Heart left ventricle (tissue), 16 donors: ENCODE measurements around the gene SOX11. TPM values are rescaled to one million over a fixed set of nuclear protein-coding genes. Genes with fewer than 3 reads are reported as not detected.

ENCODE experiments used
- ATAC-seq, 4 donors: fragments of 200-7000 bp; cut with Tn5 transposase; one replicate each; pipeline ENCODE4 v1.9.1; 2020 to 2022; ENCODE audit warnings: moderate library complexity in 4 of 4, mild to moderate bottlenecking in 3 of 4, moderate number of reproducible peaks in 1 of 4
- DNase-seq, 5 donors: peaks; one replicate each; pipeline ENCODE4 v3.0.0-alpha.2; 2020
- H3K27ac ChIP-seq, 12 donors: fragments of 200-600 bp; sonication (generic) in 4 of 12; one replicate each; pipeline versions ENCODE4 v1.5.0 to v1.8.0; 2016 to 2022; ENCODE audit warnings: mild to moderate bottlenecking in 2 of 12
- H3K27me3 ChIP-seq, 9 donors: fragments of 200-600 bp; sonication (generic) in 2 of 9; one replicate each; pipeline versions ENCODE4 v1.5.1 to v1.8.0; 2016 to 2022; ENCODE audit warnings: mild to moderate bottlenecking in 3 of 9
- H3K36me3 ChIP-seq, 9 donors: fragments of 200-600 bp; sonication (generic) in 2 of 9; one replicate each; pipeline versions ENCODE4 v1.5.0 to v1.8.0; 2018 to 2022; ENCODE audit warnings: mild to moderate bottlenecking in 2 of 9
- H3K4me1 ChIP-seq, 12 donors: fragments of 200-600 bp; sonication (generic) in 4 of 12; one replicate each; pipeline versions ENCODE4 v1.5.0 to v1.8.0; 2016 to 2022; ENCODE audit warnings: mild to moderate bottlenecking in 3 of 12
- H3K4me3 ChIP-seq, 12 donors: fragments of 200-600 bp; sonication (generic) in 4 of 12; one replicate each; pipeline versions ENCODE4 v1.5.0 to v1.8.0; 2017 to 2022; ENCODE audit warnings: mild to moderate bottlenecking in 9 of 12, moderate library complexity in 4 of 12
- H3K9me3 ChIP-seq, 12 donors: fragments of 200-600 bp; sonication (generic) in 4 of 12; one replicate each; pipeline versions ENCODE4 v1.5.0 to v1.8.0; 2016 to 2022; ENCODE audit warnings: mild to moderate bottlenecking in 1 of 12
- POLR2A ChIP-seq, 2 donors: fragments of 450-650 bp; IDR thresholded peaks; one replicate each; pipeline ENCODE4 v1.6.1; 2017; ENCODE audit warnings: antibody characterized with exemption in 2 of 2, mild to moderate bottlenecking in 2 of 2, moderate library complexity in 2 of 2
- WGBS, 4 donors: extraction: QIAGEN DNeasy Blood & Tissue Kit in 2 of 4; methylation state at CpG; one replicate each; pipeline versions ENCODE4 v1.1.5 to v1.1.7; 2013 to 2018; 5-methylcytosine and 5-hydroxymethylcytosine counted together
- intact Hi-C, 10 donors: fragments of 100-400 bp; cut with DNase I; formaldehyde crosslinking; loops; one replicate each; pipeline versions ENCODE4 v1.11.1 to v1.14.2; 2022
- polyA plus RNA-seq, 2 donors: library from polyadenylated mRNA; stranded (reverse); fragments of 200-250 nt; gene quantifications; one replicate each; pipeline ENCODE4 v1.2.3, GENCODE V29; 2013
- total RNA-seq, 9 donors: library from RNA; depleted of rRNA in 2 of 9; stranded (reverse); fragments of >200 nt in 2 of 9; fragmentation: NEBNext Ultra II Directional in 3 of 9; extraction: Animal tissue kit (Norgen Biotek cat#: 25700) in 3 of 9; gene quantifications; one replicate each; pipeline versions ENCODE4 v1.1.0 to v1.2.4, GENCODE V29; 2016 to 2023
- TF ChIP-seq, protein P1 (sequence below), 12 donors: fragments of 200-600 bp; sonication (generic) in 4 of 12; IDR thresholded peaks; one replicate each; pipeline versions ENCODE4 v1.5.0 to v1.8.0; 2018 to 2022; ENCODE audit warnings: antibody characterized with exemption in 12 of 12, mild to moderate bottlenecking in 5 of 12
- donor health status: ischemic (EF 13 %, LVEDD 7.1; RV severe dilation, severe dysfunction).
- donor health status: healthy with polysubstance abuse.
- donor health status: DM: no; HTN: yes; CAD: no.
- donor health status: DM: no; HTN: no; CAD: no.
- donor health status: ischemic (EF 25% LVEDD 6.9; RV normal size, moderate dysfunction).
- donor health status: ischemic (EF 25% LVEDD 5.7; RV mildly dilated, moderate dysfunction).
- donor health status: healthy.
- donor health status: DM: yes; HTN: yes; CAD: no.
- donor health status: ischemic (EF 35%, LVEDD 5.7; RV mildly dilated, moderate dysfunction).
- donor health status: nonischemic (EF 11% LVEDD 7.7; RV severe dilation, severe dysfunction).
- donor health status: DM: yes; HTN: yes; CAD: no.
- donor health status: PGD.
- donor health status: ischemic (EF 29% LVEDD 5.4; RV normal size, mild dysfunction).
- donor health status: nonischemic (EF 23%, LVEDD 6.1; RV moderate dilation, normal function).

Gene SOX11
- total and polyA plus RNA-seq, 11 donors: 0.48 to 5.6 (median 1.3) TPM

DNA sequence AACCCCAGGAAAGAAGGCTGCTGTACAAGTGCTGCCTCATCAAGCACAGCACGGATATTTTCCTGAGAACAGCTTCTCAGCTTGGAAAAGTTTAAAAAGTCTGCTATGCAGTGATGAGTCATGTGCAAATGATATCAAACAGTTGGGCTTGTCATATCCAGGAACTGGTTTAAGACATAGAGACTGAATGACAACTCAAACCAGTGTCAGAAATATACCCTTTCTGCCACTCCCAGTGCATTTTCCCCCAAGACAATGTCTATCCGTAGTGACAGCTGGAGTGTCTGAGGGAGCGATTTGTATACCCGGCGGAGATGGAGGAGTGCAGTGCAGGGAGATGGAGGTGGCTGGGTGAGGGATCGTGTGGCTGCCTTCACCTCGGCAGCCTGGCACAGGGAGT lies 28.2 kb downstream of the SOX11 start:
- H3K9me3 ChIP-seq: peaks cover 0 to 5% (median 0%) of the 10 kb centered on the region in 12 donors
- H3K4me3 ChIP-seq: no peak overlapping the region
- WGBS, 4 donors: 60 to 71% (median 65%) methylated on average over 7 of the region's 7 CpGs
- no peak for TF ChIP-seq POLR2A (IDR thresholded peaks at IDR 0.05)
- TF ChIP-seq, protein P1, sequence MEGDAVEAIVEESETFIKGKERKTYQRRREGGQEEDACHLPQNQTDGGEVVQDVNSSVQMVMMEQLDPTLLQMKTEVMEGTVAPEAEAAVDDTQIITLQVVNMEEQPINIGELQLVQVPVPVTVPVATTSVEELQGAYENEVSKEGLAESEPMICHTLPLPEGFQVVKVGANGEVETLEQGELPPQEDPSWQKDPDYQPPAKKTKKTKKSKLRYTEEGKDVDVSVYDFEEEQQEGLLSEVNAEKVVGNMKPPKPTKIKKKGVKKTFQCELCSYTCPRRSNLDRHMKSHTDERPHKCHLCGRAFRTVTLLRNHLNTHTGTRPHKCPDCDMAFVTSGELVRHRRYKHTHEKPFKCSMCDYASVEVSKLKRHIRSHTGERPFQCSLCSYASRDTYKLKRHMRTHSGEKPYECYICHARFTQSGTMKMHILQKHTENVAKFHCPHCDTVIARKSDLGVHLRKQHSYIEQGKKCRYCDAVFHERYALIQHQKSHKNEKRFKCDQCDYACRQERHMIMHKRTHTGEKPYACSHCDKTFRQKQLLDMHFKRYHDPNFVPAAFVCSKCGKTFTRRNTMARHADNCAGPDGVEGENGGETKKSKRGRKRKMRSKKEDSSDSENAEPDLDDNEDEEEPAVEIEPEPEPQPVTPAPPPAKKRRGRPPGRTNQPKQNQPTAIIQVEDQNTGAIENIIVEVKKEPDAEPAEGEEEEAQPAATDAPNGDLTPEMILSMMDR (IDR thresholded peaks at IDR 0.05): no peak
- H3K27me3 ChIP-seq: peaks cover 0 to 17% (median 0%) of the 10 kb centered on the region in 9 donors
- H3K36me3 ChIP-seq: no peaks in the 10 kb centered on the region
- ATAC-seq (no peak), DNase-seq (no peak)
- no peaks in the 10 kb centered on the region for H3K4me1 ChIP-seq
- no peak overlapping the region for H3K27ac ChIP-seq
- intact Hi-C loops: loop anchor here in 1 of 10 donors (10.0 kb wide), 1 partner anchor 194 kb away; no protein-coding TSS in a partner anchor

DNA sequence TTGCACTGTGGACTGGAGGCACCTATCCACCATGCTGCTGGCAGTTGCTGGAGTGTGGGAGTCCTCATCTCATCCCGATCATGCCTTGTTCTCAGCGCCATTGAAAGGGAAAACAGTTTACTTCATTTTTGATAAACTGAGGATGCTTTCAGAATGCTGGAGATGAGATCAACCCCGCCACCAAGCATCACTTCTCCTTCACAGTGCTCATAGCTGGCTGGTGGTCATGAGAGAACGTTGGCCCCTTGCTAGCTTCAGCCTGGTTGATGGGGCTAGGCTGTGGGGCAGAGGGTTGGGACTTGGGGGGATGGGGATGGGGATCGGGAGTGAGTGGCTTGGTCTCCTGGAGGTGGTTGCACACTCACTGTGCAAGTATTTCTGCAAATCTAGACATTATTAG lies 30.1 kb downstream of the SOX11 start:
- H3K27ac ChIP-seq: no peak overlapping the region
- no peaks in the 10 kb centered on the region for H3K36me3 ChIP-seq
- H3K9me3 ChIP-seq: peaks cover 0 to 5% (median 0%) of the 10 kb centered on the region in 12 donors
- ATAC-seq (no peak), DNase-seq (no peak)
- 86 to 94% (median 92%) methylated on average over 5 of the region's 5 CpGs for WGBS, 4 donors
- H3K4me1 ChIP-seq: peaks cover 0 to 11% (median 0%) of the 10 kb centered on the region in 12 donors
- H3K27me3 ChIP-seq: peaks cover 0 to 10% (median 0%) of the 10 kb centered on the region in 9 donors
- H3K4me3 ChIP-seq: no peak overlapping the region
- intact Hi-C loops: loop anchor here in 1 of 10 donors (10.0 kb wide), 1 partner anchor 193 kb away; no protein-coding TSS in a partner anchor
- TF ChIP-seq POLR2A (IDR thresholded peaks at IDR 0.05): no peak
- TF ChIP-seq, protein P1 (IDR thresholded peaks at IDR 0.05): no peak

DNA sequence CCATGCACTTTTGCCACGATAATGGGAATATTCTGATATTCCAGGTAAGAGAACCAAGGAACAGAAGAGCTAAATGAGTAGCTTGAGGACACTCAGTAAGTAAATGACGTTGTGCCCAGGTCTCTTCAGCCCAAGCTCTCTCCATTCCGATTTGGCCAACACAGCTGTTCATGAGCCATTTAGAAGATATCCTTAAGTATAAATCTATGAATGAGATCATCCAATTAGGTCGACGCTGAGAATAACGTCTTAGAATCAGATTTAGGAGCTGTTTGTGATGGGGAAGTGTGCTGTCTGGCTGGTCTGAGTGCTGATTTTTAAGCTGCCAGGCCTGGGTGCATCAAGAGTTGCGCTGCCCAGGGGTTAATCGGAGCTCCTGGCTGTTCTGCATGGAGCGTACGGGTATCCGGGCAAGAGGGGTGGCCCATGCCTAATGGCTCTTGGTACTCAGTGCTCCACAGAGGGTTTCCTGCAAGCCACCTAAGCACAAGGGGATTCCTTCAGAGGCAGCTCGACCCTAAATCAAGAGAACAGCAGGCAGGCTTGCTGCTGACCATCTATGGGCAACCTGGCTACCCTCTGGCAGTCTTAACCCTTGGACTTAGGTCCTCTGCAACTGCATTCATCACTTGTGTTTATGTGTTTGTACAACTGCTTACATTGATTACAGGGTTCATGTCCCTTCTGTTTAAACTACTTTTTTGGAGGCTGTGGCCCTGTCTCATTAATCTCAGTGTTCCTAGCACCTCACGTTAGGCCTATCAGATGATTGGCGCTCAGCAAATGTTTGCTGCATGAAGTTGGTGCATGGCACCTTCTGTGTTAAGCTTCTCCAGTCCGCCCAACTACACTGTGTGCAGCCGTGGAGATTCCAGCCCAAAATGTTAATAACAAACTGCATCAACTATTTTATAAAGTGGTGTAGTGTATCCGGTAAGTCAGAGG lies 31.9 kb downstream of the SOX11 start:
- no peak for ATAC-seq
- no peak overlapping the region for H3K4me3 ChIP-seq

More for the DNA sequence above, 31.9 kb downstream of the SOX11 start:
- 84 to 89% (median 86%) methylated on average over 17 of the region's 17 CpGs for WGBS, 4 donors
- Histone ChIP-seq H3K27ac (no peak overlapping the region), H3K36me3 (no peaks in the 10 kb centered on the region), H3K27me3 (peaks cover 0 to 3% (median 0%) of the 10 kb centered on the region in 9 donors), H3K9me3 (peaks cover 0 to 5% (median 0%) of the 10 kb centered on the region in 12 donors), H3K4me1 (peaks cover 0 to 11% (median 0%) of the 10 kb centered on the region in 12 donors)
- DNase-seq: no peak
- TF ChIP-seq POLR2A (IDR thresholded peaks at IDR 0.05): no peak
- TF ChIP-seq, protein P1 (IDR thresholded peaks at IDR 0.05): no peak
- intact Hi-C loops: loop anchor here in 1 of 10 donors (10.0 kb wide), 1 partner anchor 191 kb away; no protein-coding TSS in a partner anchor
